Muscle of arm (tissue), 12 donors: ENCODE data around the gene NONO. TPM values are rescaled to one million over a fixed set of nuclear protein-coding genes. Genes with fewer than 3 reads are reported as not detected.
"Not testable (repeated sequence)": the region's sequence is repeated elsewhere in the genome, so short reads cannot be mapped to it uniquely, and the experiment has no call there.

Source experiments
- DNase-seq: peaks from one replicate; pipeline ENCODE4 v3.0.0-alpha.2; 2013
- polyA plus RNA-seq, 12 donors: library from polyadenylated mRNA; unstranded; fragments of 120-200 nt; gene quantifications; one replicate each; pipeline ENCODE4 v1.2.1, GENCODE V29; 2013; ENCODE audit not compliant: insufficient read length in 12 of 12

NONO gene
- polyA plus RNA-seq, 12 donors = 278 to 818 (median 321) TPM; not detected in 1

GRCh38 chrX:71272313-71272712 is 11.1 kb upstream of the NONO start:
- DNase-seq = not testable (repeated sequence)

- DNase-seq = not testable (repeated sequence)
These were observed 2.1 kb upstream of the NONO start for GRCh38 chrX:71281300-71281699.

GRCh38 chrX:71282514-71283402 is 677 bp upstream of the NONO start:
- DNase-seq = no peak

DNA sequence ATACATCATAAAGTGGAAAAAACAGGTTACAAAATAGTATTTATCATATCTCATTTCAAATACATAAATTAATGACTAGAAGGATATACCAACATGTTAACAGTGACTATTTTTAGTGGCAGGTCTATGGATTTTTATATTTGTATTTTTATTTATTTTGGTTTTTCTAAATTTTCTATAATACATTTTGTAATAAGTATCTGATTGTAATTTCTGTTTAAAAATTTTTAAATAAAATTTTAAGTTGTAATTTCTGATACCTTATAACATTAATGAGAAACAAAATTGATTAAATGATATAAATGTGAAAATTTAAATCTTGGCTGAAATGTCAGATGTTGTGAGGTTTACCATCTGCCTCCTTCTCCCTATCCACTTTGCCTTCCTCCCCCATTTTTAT is 2.5 kb downstream of the NONO start:
- no peak for DNase-seq

GRCh38 chrX:71291381-71291780 is 7.9 kb downstream of the NONO start:
- DNase-seq = no peak

- no peak for DNase-seq
These were observed 9.4 kb downstream of the NONO start for GRCh38 chrX:71292669-71293365.

GRCh38 chrX:71296806-71297205 is 13.4 kb downstream of the NONO start:
- DNase-seq = no peak

DNA sequence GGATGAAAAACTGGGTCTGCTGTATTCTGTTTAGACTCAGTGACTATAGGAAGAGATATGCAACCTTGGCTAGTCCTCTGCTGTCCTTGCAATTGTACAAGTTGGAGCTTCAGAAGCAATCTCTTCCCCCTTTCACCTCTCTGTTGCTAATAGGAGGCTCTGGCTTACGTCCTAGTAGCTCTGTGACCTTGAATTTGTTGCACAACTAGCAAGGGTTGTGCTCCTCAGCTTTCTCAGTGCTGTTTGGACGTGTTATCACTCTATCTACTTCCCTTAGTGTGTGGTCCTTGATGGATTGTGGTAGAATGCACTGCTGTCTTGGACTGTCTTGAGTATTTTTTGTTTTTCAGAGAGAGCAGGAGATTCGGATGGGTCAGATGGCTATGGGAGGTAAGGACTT is 14.7 kb downstream of the NONO start:
- no peak for DNase-seq

DNA sequence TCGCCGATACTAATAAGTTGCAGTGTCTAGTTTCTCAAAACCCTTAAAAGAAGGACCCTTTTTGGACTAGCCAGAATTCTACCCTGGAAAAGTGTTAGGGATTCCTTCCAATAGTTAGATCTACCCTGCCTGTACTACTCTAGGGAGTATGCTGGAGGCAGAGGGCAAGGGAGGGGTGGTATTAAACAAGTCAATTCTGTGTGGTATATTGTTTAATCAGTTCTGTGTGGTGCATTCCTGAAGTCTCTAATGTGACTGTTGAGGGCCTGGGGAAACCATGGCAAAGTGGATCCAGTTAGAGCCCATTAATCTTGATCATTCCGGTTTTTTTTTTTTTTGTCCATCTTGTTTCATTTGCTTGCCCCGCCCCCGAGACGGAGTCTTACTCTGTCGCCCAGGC is 16.6 kb downstream of the NONO start:
- DNase-seq = not testable (repeated sequence)

GRCh38 chrX:71300495-71300894 is 17.1 kb downstream of the NONO start:
- DNase-seq = not testable (repeated sequence)

GRCh38 chrX:71301195-71301924 is 17.9 kb downstream of the NONO start, which contains the start of gene ITGB1BP2:
Gene ITGB1BP2, plus strand, starts transcription at chrX:71301750. Its CDS starts 57 bp downstream, at chrX:71301807.
- DNase-seq = peak; percentile 31

GRCh38 chrX:71302461-71303213 is 19.2 kb downstream of the NONO start:
- no peak for DNase-seq

GRCh38 chrX:71304561-71304960 is 21.1 kb downstream of the NONO start:
- no peak for DNase-seq

- DNase-seq = no peak
These were observed 32.5 kb downstream of the NONO start for GRCh38 chrX:71315917-71316316.

GRCh38 chrX:71316959-71317358 is 33.5 kb downstream of the NONO start:
- DNase-seq = not testable (repeated sequence)

DNA sequence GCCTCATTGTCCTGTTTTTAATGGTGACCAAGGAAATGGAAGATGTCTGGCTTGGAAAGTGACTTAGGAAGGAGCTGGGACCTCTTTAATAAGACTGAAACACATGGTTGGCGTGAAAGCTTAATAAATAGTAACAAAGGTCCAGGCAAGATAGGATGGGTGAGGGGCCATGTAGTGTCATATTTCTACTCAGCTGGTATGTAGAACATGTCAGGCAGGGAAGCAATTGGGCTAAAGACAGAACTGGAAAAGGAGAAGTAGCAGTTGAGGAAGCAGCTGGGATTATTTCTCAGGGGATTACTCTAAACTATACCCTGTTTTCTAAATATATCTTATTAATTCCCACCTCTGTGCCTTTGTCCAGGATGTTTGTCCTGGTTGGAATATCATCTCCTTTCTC is 36.7 kb downstream of the NONO start:
- no peak for DNase-seq

- no peak for DNase-seq
These were observed 38.3 kb downstream of the NONO start for GRCh38 chrX:71321731-71322130.

- DNase-seq = not testable (repeated sequence)
These were observed 41.0 kb downstream of the NONO start for GRCh38 chrX:71324452-71324851.

GRCh38 chrX:71326394-71326793 is 43.0 kb downstream of the NONO start:
- DNase-seq = no peak

GRCh38 chrX:71349151-71349665 is 65.8 kb downstream of the NONO start:
- not testable (repeated sequence) for DNase-seq

DNA sequence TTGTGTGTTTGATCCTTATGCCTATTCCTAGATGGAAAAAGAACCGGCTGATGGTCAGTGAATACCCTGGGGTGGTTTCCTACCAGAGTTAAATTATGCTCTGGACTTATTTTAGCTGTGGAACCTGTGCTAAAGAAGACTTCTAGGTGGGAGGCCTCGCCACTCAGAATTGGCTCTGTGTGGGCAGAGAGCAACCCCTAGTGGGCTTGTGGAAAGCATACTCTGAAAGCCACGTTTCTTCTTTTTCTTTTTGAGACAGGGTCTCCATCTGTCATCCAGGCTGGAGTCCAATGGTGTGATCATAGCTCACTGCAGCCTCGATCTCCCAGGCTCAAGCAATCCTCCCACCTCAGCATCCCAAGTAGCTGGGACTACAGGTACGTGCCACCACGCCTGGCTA is 66.4 kb downstream of the NONO start:
- not testable (repeated sequence) for DNase-seq
